Activated CD8-positive, alpha-beta T cell treated with anti-CD3 and anti-CD28 coated beads for 36 hours (primary cell): Measurements from ENCODE around the gene PIEZO1. TPM values are rescaled to one million over a fixed set of nuclear protein-coding genes. Genes with fewer than 3 reads are reported as not detected.

ENCODE experiments used
- ATAC-seq: fragments of 200-7000 bp; cut with Tn5 transposase; one replicate; pipeline ENCODE4 v1.10.0; 2021; ENCODE audit warnings: mild to moderate bottlenecking, moderate library complexity
- CTCF ChIA-PET: fragments of 350-600 bp; sonication (Branson Sonifier 250); formaldehyde crosslinking; loops from one replicate; lab custom pipeline; 2021; ENCODE audit warnings: antibody characterized with exemption; lab: Charles Lee
- POLR2A ChIA-PET: fragments of 350-600 bp; sonication (Branson Sonifier 250); formaldehyde crosslinking; loops from one replicate; lab custom pipeline; 2021; ENCODE audit warnings: antibody characterized with exemption; lab: Charles Lee
- DNase-seq: peaks from one replicate; pipeline ENCODE4 v3.0.0-alpha.2; 2020
- H3K27ac Mint-ChIP-seq: one replicate; pipeline ENCODE4 v1.8.0; 2021; ENCODE audit warnings: mild to moderate bottlenecking, mixed read lengths
- H3K27me3 Mint-ChIP-seq: one replicate; pipeline ENCODE4 v1.8.0; 2021; ENCODE audit warnings: mixed read lengths
- H3K36me3 Mint-ChIP-seq: one replicate; pipeline ENCODE4 v1.8.0; 2021; ENCODE audit warnings: low read depth, mixed read lengths
- H3K4me1 Mint-ChIP-seq: one replicate; pipeline ENCODE4 v1.8.0; 2021; ENCODE audit warnings: low read depth, mixed read lengths
- H3K4me3 Mint-ChIP-seq: one replicate; pipeline ENCODE4 v1.8.0; 2021; ENCODE audit warnings: mild to moderate bottlenecking, moderate library complexity, mixed read lengths
- H3K9me3 Mint-ChIP-seq: one replicate; pipeline ENCODE4 v1.8.0; 2021; ENCODE audit warnings: mixed read lengths
- CTCF ChIP-seq: fragments of 200-600 bp; IDR thresholded peaks from one replicate; pipeline ENCODE4 v1.8.0; 2022; ENCODE audit warnings: antibody characterized with exemption, mild to moderate bottlenecking
- intact Hi-C: fragments of 100-400 bp; cut with micrococcal nuclease; formaldehyde crosslinking; loops from one replicate; pipeline ENCODE4 v1.10.0; 2022
- total RNA-seq, 2 experiments: library from RNA; stranded (reverse); gene quantifications; one replicate each; pipeline ENCODE4 v1.2.3, GENCODE V29; 2021

The PIEZO1 gene
- total RNA-seq, 2 experiments from 2014 or later: 87.7 to 91.8 TPM

GRCh38 chr16:88713568-88714419 is 71.2 kb downstream of the PIEZO1 start:
- intact Hi-C loops: no loop called here
- Mint-ChIP-seq H3K27me3 (no peaks in the 10 kb centered on the region), H3K36me3 (peaks cover 14% of the 10 kb centered on the region), H3K4me3 (no peak overlapping the region), H3K9me3 (no peaks in the 10 kb centered on the region), H3K27ac (no peak overlapping the region), H3K4me1 (no peaks in the 10 kb centered on the region)
- DNase-seq (no peak), ATAC-seq (no peak)
- CTCF ChIA-PET: no interaction called here
- POLR2A ChIA-PET: no interaction called here
- no peak for TF ChIP-seq CTCF

GRCh38 chr16:88713054-88713453 is 72.0 kb downstream of the PIEZO1 start:
- ChIA-PET POLR2A (no interaction called here), CTCF (no interaction called here)
- no peak overlapping the region for H3K4me3 Mint-ChIP-seq
- H3K27ac Mint-ChIP-seq: no peak overlapping the region
- H3K27me3 Mint-ChIP-seq: no peaks in the 10 kb centered on the region
- peaks cover 2% of the 10 kb centered on the region for H3K4me1 Mint-ChIP-seq
- intact Hi-C loops: no loop called here
- DNase-seq (no peak), ATAC-seq (no peak)
- no peaks in the 10 kb centered on the region for H3K9me3 Mint-ChIP-seq
- H3K36me3 Mint-ChIP-seq: peaks cover 10% of the 10 kb centered on the region
- no peak for TF ChIP-seq CTCF

- CTCF ChIA-PET: no interaction called here
- Mint-ChIP-seq H3K4me3 (no peak overlapping the region), H3K27ac (no peak overlapping the region), H3K27me3 (no peaks in the 10 kb centered on the region), H3K9me3 (no peaks in the 10 kb centered on the region), H3K36me3 (peaks cover 9% of the 10 kb centered on the region), H3K4me1 (peaks cover 4% of the 10 kb centered on the region)
- POLR2A ChIA-PET: interaction anchor here (1.6 kb wide), 1 partner anchor 11 kb away, joined by 3 read pairs; no protein-coding TSS in a partner anchor
- intact Hi-C loops: no loop called here
- TF ChIP-seq CTCF: no peak
- ATAC-seq (no peak), DNase-seq (no peak)
Measured at GRCh38 chr16:88712362-88712979, 72.5 kb downstream of the PIEZO1 start.

GRCh38 chr16:88711750-88712340 is 73.2 kb downstream of the PIEZO1 start:
- H3K27ac Mint-ChIP-seq: no peak overlapping the region
- CTCF ChIA-PET: interaction anchor here (0.6 kb wide), 1 partner anchor 740 kb away, joined by 3 read pairs; no protein-coding TSS in a partner anchor
- peaks cover 10% of the 10 kb centered on the region for H3K4me1 Mint-ChIP-seq
- H3K36me3 Mint-ChIP-seq: peaks cover 3% of the 10 kb centered on the region
- no peak overlapping the region for H3K4me3 Mint-ChIP-seq
- H3K9me3 Mint-ChIP-seq: no peaks in the 10 kb centered on the region
- intact Hi-C loops: no loop called here
- POLR2A ChIA-PET: interaction anchor here (1.6 kb wide), 1 partner anchor 10 kb away, joined by 3 read pairs; no protein-coding TSS in a partner anchor
- ATAC-seq (no peak), DNase-seq (no peak)
- no peaks in the 10 kb centered on the region for H3K27me3 Mint-ChIP-seq
- TF ChIP-seq CTCF: no peak
